Activated CD4-positive, alpha-beta memory T cell treated with anti-CD3 and anti-CD28 coated beads for 36 hours (primary cell): ENCODE data around the gene IFNE. TPM values are rescaled to one million over a fixed set of nuclear protein-coding genes. Genes with fewer than 3 reads are reported as not detected.
A peak's percentile ranks its signal among the peaks of the same experiment; 100 is the strongest.
"Not testable (repeated sequence)": the region's sequence is repeated elsewhere in the genome, so short reads cannot be mapped to it uniquely, and the experiment has no call there.

Source experiments
- CTCF ChIA-PET: fragments of 350-600 bp; sonication (Branson Sonifier 250); formaldehyde crosslinking; loops from one replicate; lab custom pipeline; 2021; ENCODE audit warnings: antibody characterized with exemption, inconsistent platforms; lab: Charles Lee
- POLR2A ChIA-PET: fragments of 350-600 bp; sonication (Branson Sonifier 250); formaldehyde crosslinking; loops from one replicate; lab custom pipeline; 2021; ENCODE audit warnings: antibody characterized with exemption; lab: Charles Lee
- DNase-seq: peaks from one replicate; pipeline ENCODE4 v3.0.0-alpha.2; 2020
- H3K27ac Mint-ChIP-seq: one replicate; pipeline ENCODE4 v1.8.0; 2021; ENCODE audit warnings: mixed read lengths
- H3K27me3 Mint-ChIP-seq: one replicate; pipeline ENCODE4 v1.8.0; 2021; ENCODE audit warnings: mixed read lengths
- H3K36me3 Mint-ChIP-seq: one replicate; pipeline ENCODE4 v1.8.0; 2021; ENCODE audit warnings: mixed read lengths
- H3K4me1 Mint-ChIP-seq: one replicate; pipeline ENCODE4 v1.8.0; 2021; ENCODE audit warnings: low read depth, mixed read lengths
- H3K4me3 Mint-ChIP-seq: one replicate; pipeline ENCODE4 v1.8.0; 2021; ENCODE audit warnings: mild to moderate bottlenecking, mixed read lengths
- H3K9me3 Mint-ChIP-seq: one replicate; pipeline ENCODE4 v1.8.0; 2021; ENCODE audit warnings: mixed read lengths
- intact Hi-C: fragments of 100-400 bp; cut with micrococcal nuclease; formaldehyde crosslinking; loops from one replicate; pipeline ENCODE4 v1.15.1; 2023
- microRNA-seq: library from miRNA; unstranded; fragments of <30 nt; microRNA quantifications from one replicate; pipeline ENCODE4 v1.2.0, GENCODE V29; 2022; ENCODE audit warnings: borderline number of aligned reads, borderline microRNAs expressed, borderline replicate concordance
- total RNA-seq, 2 experiments: library from RNA; stranded (reverse); gene quantifications; one replicate each; pipeline ENCODE4 v1.2.3, GENCODE V29; 2021

Gene IFNE
- total RNA-seq, 2 experiments from 2014 or later = not detected

- Mint-ChIP-seq H3K9me3 (no peaks in the 10 kb centered on the region), H3K36me3 (no peaks in the 10 kb centered on the region), H3K4me1 (peaks cover 10% of the 10 kb centered on the region), H3K27ac (no peak overlapping the region), H3K4me3 (no peak overlapping the region), H3K27me3 (no peaks in the 10 kb centered on the region)
- CTCF ChIA-PET = interaction anchor here (1.1 to 6.3 kb wide), 2 partner anchors 10 to 48 kb away, joined by 4 to 47 read pairs; no protein-coding TSS in a partner anchor
- no peak for DNase-seq
- POLR2A ChIA-PET = no interaction called here
- intact Hi-C loops = no loop called here
Measured at GRCh38 chr9:21443849-21444625, 38.1 kb downstream of the IFNE start.

GRCh38 chr9:21440139-21440538 lies 42.0 kb downstream of the IFNE start, which contains the start of gene IFNA1:
Gene IFNA1 (plus strand): TSS chr9:21440439. CDS start chr9:21440508, 69 bp downstream.
- Mint-ChIP-seq H3K4me1 (peaks cover 10% of the 10 kb centered on the region), H3K9me3 (no peaks in the 10 kb centered on the region), H3K27ac (no peak within 1 kb of the TSS), H3K27me3 (peaks cover 3% of the 10 kb centered on the region), H3K36me3 (no peaks in the 10 kb centered on the region), H3K4me3 (no peak within 1 kb of the TSS)
- CTCF ChIA-PET = interaction anchor here (0.9 to 1.4 kb wide), 2 partner anchors 26 to 114 kb away, joined by 3 to 5 read pairs; no protein-coding TSS in a partner anchor
- POLR2A ChIA-PET = no interaction called here
- intact Hi-C loops = no loop called here
- DNase-seq = no peak

GRCh38 chr9:21435015-21435383 lies 47.1 kb downstream of the IFNE start:
- CTCF ChIA-PET = interaction anchor here (0.6 to 4.1 kb wide), 48 partner anchors 10 to 1056 kb away, joined by 3 to 47 read pairs (median 4); partner anchors contain the start of genes IFNA8 and KLHL9
- DNase-seq, H3K36me3 Mint-ChIP-seq, H3K4me1 Mint-ChIP-seq, intact Hi-C loops, H3K27ac Mint-ChIP-seq, H3K9me3 Mint-ChIP-seq, H3K4me3 Mint-ChIP-seq, POLR2A ChIA-PET: not testable (repeated sequence)
- H3K27me3 Mint-ChIP-seq = peaks cover 13% of the 10 kb centered on the region

- Mint-ChIP-seq H3K4me1 (no peaks in the 10 kb centered on the region), H3K27me3 (peaks cover 13% of the 10 kb centered on the region), H3K36me3 (no peaks in the 10 kb centered on the region), H3K4me3 (no peak overlapping the region), H3K27ac (no peak overlapping the region), H3K9me3 (no peaks in the 10 kb centered on the region)
- POLR2A ChIA-PET = no interaction called here
- CTCF ChIA-PET = interaction anchor here (0.6 to 4.1 kb wide), 49 partner anchors 10 to 1055 kb away, joined by 3 to 47 read pairs (median 4); partner anchors contain the start of genes IFNA8 and KLHL9
- DNase-seq = peak; percentile 35
- intact Hi-C loops = loop anchor here (1.0 kb wide), 2 partner anchors 21 to 355 kb away; no protein-coding TSS in a partner anchor
Measured at GRCh38 chr9:21434202-21435014, 47.7 kb downstream of the IFNE start.

- Mint-ChIP-seq H3K4me3 (no peak overlapping the region), H3K9me3 (no peaks in the 10 kb centered on the region), H3K36me3 (no peaks in the 10 kb centered on the region), H3K27ac (no peak overlapping the region), H3K4me1 (no peaks in the 10 kb centered on the region), H3K27me3 (peaks cover 16% of the 10 kb centered on the region)
- POLR2A ChIA-PET = no interaction called here
- no peak for DNase-seq
- intact Hi-C loops = no loop called here
- CTCF ChIA-PET = interaction anchor here (1.1 to 4.1 kb wide), 5 partner anchors 8 to 39 kb away, joined by 3 to 47 read pairs (median 6); no protein-coding TSS in a partner anchor
Measured at GRCh38 chr9:21432672-21433425, 49.3 kb downstream of the IFNE start.

Small RNA genes within 50 kb of the gene (microRNA-seq; reads per million reads assigned to microRNA genes)
- gene MIR31 = 626 reads per million, percentile 82 among the genes with 10 or more reads in this experiment

Other genes with a start within 250 kb of the IFNE start
- not detected for gene IFNA14, start 242.3 kb downstream of the IFNE start, total RNA-seq
- gene IFNA5, start 177.0 kb downstream of the IFNE start, total RNA-seq = not detected
- gene KLHL9, start 146.9 kb downstream of the IFNE start, total RNA-seq = 10 to 100 TPM; 15.9 to 16.0 TPM
- not detected for gene IFNA6, start 131.4 kb downstream of the IFNE start, total RNA-seq
- gene IFNA13, start 114.3 kb downstream of the IFNE start, total RNA-seq = not detected
- not detected for gene IFNA2, start 96.9 kb downstream of the IFNE start, total RNA-seq
- not detected for gene IFNA8, start 73.2 kb downstream of the IFNE start, total RNA-seq
- not detected for gene IFNA1, start 41.9 kb downstream of the IFNE start, total RNA-seq